ENCODE measurements around the gene CBLN1. TPM values are rescaled to one million over a fixed set of nuclear protein-coding genes. Genes with fewer than 3 reads are reported as not detected.

CBLN1 gene
- total and polyA plus RNA-seq, 9 of the 15 experiments (the other 6 are each of a cell fraction or from before 2014, with no cell fraction given), result not detected

DNA sequence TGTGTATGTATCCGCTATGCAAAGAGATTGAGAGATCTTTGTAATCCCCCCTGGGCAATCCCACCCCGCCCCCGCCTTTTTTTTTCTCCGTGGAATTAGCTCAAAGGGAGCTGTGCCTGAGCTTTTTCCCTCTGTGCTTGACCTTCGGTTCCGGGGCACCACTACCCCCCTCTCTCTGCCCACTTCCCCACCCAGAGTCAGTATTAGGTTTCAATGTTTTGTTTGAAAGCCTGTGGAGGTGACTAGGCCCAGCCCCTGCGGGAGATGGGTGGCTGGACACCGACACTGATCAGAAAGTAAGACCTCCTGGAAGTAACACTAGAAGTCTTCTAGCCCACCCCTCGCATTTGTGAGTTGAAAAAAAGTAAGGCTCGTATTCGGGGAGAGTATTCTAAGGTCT, 7.0 kb downstream of the CBLN1 start:
- CTCF ChIA-PET (ENCODE audit: low intra/inter-chr PET ratio), result no interaction called here

GRCh38 chr16:49273771-49274170, 7.9 kb downstream of the CBLN1 start:
- FAIRE-seq (no peak), ATAC-seq (no peak), DNase-seq (ENCODE audit: extremely low read depth in 1 of 4, low spot score in 3 of 4) (no peak)
- Histone ChIP-seq H3K4me3 (no peak overlapping the region), H3K4me1 (replicated peaks in 1 of 2; ENCODE audit: control insufficient read depth in 2 of 2, insufficient read depth in 2 of 2, low read length in 2 of 2) (no peaks in the 10 kb centered on the region), H3K27ac (ENCODE audit: extremely low read depth, low read depth, low read length) (no peak overlapping the region), H3K9ac (ENCODE audit: insufficient read depth in 1 of 2, low read depth in 2 of 2, low read length in 2 of 2) (no peak overlapping the region), H2AFZ (ENCODE audit: low read depth, low read length) (no peak overlapping the region), H3K27me3 (ENCODE audit: control insufficient read depth in 2 of 2, insufficient read depth in 2 of 2, low read length in 2 of 2) (peaks cover 16 to 48% of the 10 kb centered on the region in 2 experiments; a peak in 4 of 5 replicates), H3K9me1 (ENCODE audit: control insufficient read depth, insufficient read depth, low read length) (no peaks in the 10 kb centered on the region), H3K4me2 (ENCODE audit: insufficient read depth, low read length) (no peak overlapping the region), H3K36me3 (ENCODE audit: control insufficient read depth, insufficient read depth, low read length) (no peaks in the 10 kb centered on the region), H4K20me1 (replicated peaks; ENCODE audit: control insufficient read depth, insufficient read depth, low read length) (no peaks in the 10 kb centered on the region), H3K79me2 (ENCODE audit: control insufficient read depth, insufficient read depth, low read length) (no peaks in the 10 kb centered on the region), H3K9me3 (replicated peaks; ENCODE audit: control insufficient read depth, insufficient read depth, low read depth, low read length) (no peaks in the 10 kb centered on the region)
- POLR2A ChIA-PET, result no interaction called here
- 0% methylated on average over 3 of the region's 3 CpGs for WGBS (ENCODE audit: insufficient coverage, low coverage, missing lambda C conversion rate)
- BruUV-seq (replicated peaks), result no TSS peak
- CTCF ChIA-PET (ENCODE audit: low intra/inter-chr PET ratio), result no interaction called here
- intact Hi-C loops (cut with micrococcal nuclease), result no loop called here
- in situ Hi-C loops (cut with MboI), result no loop called here
- TF ChIP-seq COPS2 (conservative IDR thresholded peaks at IDR 0.05) (no peak), MED1 (CRISPR knock-in tag; IDR thresholded peaks at IDR 0.05; ENCODE audit: borderline replicate concordance) (no peak), ILF3 (IDR thresholded peaks at IDR 0.05; ENCODE audit: borderline replicate concordance) (no peak), E2F3 (CRISPR knock-in tag; IDR thresholded peaks at IDR 0.05) (no peak), EGR1 (conservative IDR thresholded peaks at IDR 0.05) (no peak)
- TF ChIP-seq, protein P1, sequence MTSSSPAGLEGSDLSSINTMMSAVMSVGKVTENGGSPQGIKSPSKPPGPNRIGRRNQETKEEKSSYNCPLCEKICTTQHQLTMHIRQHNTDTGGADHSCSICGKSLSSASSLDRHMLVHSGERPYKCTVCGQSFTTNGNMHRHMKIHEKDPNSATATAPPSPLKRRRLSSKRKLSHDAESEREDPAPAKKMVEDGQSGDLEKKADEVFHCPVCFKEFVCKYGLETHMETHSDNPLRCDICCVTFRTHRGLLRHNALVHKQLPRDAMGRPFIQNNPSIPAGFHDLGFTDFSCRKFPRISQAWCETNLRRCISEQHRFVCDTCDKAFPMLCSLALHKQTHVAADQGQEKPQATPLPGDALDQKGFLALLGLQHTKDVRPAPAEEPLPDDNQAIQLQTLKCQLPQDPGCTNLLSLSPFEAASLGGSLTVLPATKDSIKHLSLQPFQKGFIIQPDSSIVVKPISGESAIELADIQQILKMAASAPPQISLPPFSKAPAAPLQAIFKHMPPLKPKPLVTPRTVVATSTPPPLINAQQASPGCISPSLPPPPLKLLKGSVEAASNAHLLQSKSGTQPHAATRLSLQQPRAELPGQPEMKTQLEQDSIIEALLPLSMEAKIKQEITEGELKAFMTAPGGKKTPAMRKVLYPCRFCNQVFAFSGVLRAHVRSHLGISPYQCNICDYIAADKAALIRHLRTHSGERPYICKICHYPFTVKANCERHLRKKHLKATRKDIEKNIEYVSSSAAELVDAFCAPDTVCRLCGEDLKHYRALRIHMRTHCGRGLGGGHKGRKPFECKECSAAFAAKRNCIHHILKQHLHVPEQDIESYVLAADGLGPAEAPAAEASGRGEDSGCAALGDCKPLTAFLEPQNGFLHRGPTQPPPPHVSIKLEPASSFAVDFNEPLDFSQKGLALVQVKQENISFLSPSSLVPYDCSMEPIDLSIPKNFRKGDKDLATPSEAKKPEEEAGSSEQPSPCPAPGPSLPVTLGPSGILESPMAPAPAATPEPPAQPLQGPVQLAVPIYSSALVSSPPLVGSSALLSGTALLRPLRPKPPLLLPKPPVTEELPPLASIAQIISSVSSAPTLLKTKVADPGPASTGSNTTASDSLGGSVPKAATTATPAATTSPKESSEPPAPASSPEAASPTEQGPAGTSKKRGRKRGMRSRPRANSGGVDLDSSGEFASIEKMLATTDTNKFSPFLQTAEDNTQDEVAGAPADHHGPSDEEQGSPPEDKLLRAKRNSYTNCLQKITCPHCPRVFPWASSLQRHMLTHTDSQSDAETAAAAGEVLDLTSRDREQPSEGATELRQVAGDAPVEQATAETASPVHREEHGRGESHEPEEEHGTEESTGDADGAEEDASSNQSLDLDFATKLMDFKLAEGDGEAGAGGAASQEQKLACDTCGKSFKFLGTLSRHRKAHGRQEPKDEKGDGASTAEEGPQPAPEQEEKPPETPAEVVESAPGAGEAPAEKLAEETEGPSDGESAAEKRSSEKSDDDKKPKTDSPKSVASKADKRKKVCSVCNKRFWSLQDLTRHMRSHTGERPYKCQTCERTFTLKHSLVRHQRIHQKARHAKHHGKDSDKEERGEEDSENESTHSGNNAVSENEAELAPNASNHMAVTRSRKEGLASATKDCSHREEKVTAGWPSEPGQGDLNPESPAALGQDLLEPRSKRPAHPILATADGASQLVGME (CRISPR knock-in tag; IDR thresholded peaks at IDR 0.05), result no peak

More for the DNA sequence above, 7.0 kb downstream of the CBLN1 start:
- Histone ChIP-seq H3K27me3 (ENCODE audit: control insufficient read depth in 2 of 2, insufficient read depth in 2 of 2, low read length in 2 of 2) (peaks cover 22 to 54% of the 10 kb centered on the region in 2 experiments; a peak in 4 of 5 replicates), H3K4me2 (ENCODE audit: insufficient read depth, low read length) (no peak overlapping the region), H3K9me3 (replicated peaks; ENCODE audit: control insufficient read depth, insufficient read depth, low read depth, low read length) (no peaks in the 10 kb centered on the region), H3K9me1 (ENCODE audit: control insufficient read depth, insufficient read depth, low read length) (no peaks in the 10 kb centered on the region), H3K27ac (ENCODE audit: extremely low read depth, low read depth, low read length) (no peak overlapping the region), H2AFZ (ENCODE audit: low read depth, low read length) (no peak overlapping the region), H3K36me3 (ENCODE audit: control insufficient read depth, insufficient read depth, low read length) (no peaks in the 10 kb centered on the region), H4K20me1 (replicated peaks; ENCODE audit: control insufficient read depth, insufficient read depth, low read length) (no peaks in the 10 kb centered on the region), H3K4me1 (replicated peaks in 1 of 2; ENCODE audit: control insufficient read depth in 2 of 2, insufficient read depth in 2 of 2, low read length in 2 of 2) (no peaks in the 10 kb centered on the region), H3K9ac (ENCODE audit: insufficient read depth in 1 of 2, low read depth in 2 of 2, low read length in 2 of 2) (no peak overlapping the region), H3K79me2 (ENCODE audit: control insufficient read depth, insufficient read depth, low read length) (no peaks in the 10 kb centered on the region), H3K4me3 (no peak overlapping the region)
- FAIRE-seq (no peak), DNase-seq (ENCODE audit: extremely low read depth in 1 of 4, low spot score in 3 of 4) (no peak), ATAC-seq (no peak)
- no peak for TF ChIP-seq ZNF780A (CRISPR knock-in tag; IDR thresholded peaks at IDR 0.05)
- TF ChIP-seq KDM2B (CRISPR knock-in tag; IDR thresholded peaks at IDR 0.05), result no peak
- no peak for TF ChIP-seq SMARCA4 (IDR thresholded peaks at IDR 0.05)
- no peak for TF ChIP-seq ZNF282 (CRISPR knock-in tag; IDR thresholded peaks at IDR 0.05)
- TF ChIP-seq ZFP36 (IDR thresholded peaks at IDR 0.05; ENCODE audit: low read depth, low read length, partially characterized antibody), result no peak
- TF ChIP-seq STAT5B (CRISPR knock-in tag; IDR thresholded peaks at IDR 0.05), result no peak
- TF ChIP-seq YY1 (IDR thresholded peaks at IDR 0.05; ENCODE audit: borderline replicate concordance in 1 of 3, control insufficient read depth in 1 of 3, extremely low read depth in 1 of 3, insufficient read depth in 3 of 3, insufficient read length in 1 of 3, insufficient replicate concordance in 2 of 3, low read depth in 1 of 3, low read length in 2 of 3), result no peak
- in situ Hi-C loops (cut with MboI) (no loop called here), intact Hi-C loops (cut with micrococcal nuclease) (no loop called here)
- 1% methylated on average over 11 of the region's 11 CpGs for WGBS (ENCODE audit: insufficient coverage, low coverage, missing lambda C conversion rate)
- POLR2A ChIA-PET, result no interaction called here
- BruUV-seq (replicated peaks), result no TSS peak
